K562 treated with DMSO at 1 percent for 48 hours (cell line): ENCODE results near the gene GPR42. TPM values are rescaled to one million over a fixed set of nuclear protein-coding genes. Genes with fewer than 3 reads are reported as not detected.

ENCODE experiments used
- total RNA-seq: library from RNA; unstranded; fragments of 300-600 nt; gene quantifications from 2 replicates; pipeline ENCODE4 v1.2.3, GENCODE V29; 2022; ENCODE audit warnings: low replicate concordance; ENCODE audit errors: extremely low read depth

Gene GPR42, protein sequence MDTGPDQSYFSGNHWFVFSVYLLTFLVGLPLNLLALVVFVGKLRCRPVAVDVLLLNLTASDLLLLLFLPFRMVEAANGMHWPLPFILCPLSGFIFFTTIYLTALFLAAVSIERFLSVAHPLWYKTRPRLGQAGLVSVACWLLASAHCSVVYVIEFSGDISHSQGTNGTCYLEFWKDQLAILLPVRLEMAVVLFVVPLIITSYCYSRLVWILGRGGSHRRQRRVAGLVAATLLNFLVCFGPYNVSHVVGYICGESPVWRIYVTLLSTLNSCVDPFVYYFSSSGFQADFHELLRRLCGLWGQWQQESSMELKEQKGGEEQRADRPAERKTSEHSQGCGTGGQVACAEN
- total RNA-seq: not detected in 2 replicates

DNA sequence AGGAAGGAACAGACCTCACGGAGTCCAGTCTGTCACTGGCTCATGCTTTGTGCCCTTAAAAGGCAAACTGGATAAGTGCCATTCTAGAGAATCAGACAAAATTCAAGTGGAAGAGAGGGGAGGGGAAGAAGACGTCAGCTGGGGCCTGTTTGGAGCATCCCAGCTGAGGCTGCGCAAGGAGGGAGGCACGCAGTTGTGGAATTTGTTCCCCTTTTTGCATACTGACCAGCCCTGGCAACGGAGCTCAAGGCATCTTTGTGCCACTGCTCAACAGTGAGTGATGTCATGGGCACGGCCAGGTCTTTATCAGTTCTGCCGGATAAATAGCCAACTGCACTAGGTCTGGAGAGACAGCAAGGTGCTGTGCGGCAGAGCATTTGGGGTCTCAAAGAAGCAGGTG, at the start of gene GPR42:
TSS of gene GPR42 (plus strand) at position 347 of the 400 bp plus-strand sequence. CDS start 292 bp downstream, outside the sequence.

DNA sequence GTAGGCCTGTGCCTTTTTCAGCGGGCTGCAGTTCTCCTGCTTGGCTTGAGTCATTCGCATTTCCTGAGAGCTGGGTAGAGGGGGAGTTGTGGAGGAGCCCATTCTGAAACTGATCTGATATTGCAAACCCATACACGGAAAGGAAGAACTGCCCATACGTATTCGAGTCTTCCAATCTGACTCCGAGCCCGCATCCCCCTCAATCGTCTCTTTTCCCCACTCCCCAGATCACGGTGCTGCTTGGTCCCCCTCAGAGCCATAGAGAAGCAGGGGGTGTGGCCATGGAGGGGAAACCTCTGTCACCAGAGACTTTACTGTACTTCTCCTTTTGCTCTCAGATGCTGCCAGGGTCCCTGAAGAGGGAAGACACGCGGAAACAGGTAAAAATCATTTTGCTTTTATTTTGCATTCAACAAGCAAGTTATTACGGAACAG, 42.0 kb upstream of the GPR42 start, which contains the start of gene CD22:
TSS of gene CD22 (plus strand) at position 337 of the 435 bp plus-strand sequence. CDS start 2,854 bp downstream, outside the sequence.

DNA sequence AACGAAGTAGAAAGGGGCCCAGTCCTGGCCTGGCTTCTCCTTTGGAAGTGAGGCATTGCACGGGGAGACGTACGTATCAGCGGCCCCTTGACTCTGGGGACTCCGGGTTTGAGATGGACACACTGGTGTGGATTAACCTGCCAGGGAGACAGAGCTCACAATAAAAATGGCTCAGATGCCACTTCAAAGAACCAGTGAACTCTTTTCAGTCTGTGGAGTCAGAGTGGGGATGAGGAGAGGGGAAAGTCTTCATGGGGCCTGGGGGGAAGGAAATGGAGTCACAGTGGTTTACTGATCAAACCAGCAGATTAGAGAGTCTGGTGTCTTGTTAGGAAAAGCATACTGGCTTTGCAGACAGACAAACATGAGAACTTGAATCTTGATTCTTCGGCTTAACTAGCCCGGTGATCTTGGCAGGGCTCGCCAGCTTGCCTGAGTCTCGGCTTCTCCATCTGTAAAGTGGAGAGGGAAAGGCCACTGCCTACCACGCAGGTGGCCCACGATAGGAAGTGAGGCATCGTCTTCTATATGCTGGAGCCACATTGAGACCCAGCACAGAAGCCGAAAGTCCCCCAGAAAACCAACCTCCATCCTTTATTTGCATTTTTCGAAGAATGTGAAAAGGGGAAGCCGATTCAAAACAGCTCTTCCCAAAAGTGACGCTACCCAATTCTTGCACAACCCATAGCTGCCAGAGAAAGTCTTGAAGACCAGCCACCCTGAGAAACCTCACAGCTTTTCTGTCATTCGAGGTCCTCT, 23.5 kb upstream of the GPR42 start, which contains the start of gene FFAR1:
TSS of gene FFAR1 (plus strand) at position 732 of the 759 bp plus-strand sequence. CDS start 3,650 bp downstream, outside the sequence.

DNA sequence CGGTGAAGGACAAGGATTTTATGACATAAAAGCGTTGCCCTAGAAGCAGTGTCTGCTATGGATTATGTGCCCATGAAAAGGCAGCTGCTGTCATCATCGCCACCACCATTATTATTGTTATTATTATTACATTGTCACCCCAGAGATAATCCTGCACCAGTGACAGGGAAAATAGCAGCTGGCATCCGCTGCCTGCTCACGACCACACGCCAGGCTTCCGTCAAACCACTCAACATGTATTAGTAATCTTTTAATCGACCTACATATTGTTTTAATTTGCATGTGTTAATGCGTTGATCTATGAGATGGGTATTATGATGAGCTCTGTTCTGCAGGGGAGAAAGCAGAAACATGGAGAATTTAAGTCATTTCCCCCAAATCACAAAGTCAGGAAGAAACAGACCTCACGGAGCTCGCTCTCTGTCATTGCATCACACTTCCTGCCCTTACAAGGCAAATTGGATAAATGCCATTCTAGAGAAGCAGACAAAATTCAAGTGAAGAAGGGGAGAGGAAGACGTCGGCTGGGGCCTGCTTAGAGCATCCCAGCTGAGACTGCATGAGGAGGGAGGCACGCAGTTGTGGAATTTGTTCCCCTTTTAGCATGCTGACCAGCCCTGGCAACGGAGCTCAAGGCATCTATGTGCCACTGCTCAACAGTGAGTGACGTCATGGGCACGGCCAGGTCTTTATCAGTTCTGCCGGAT, 12.8 kb upstream of the GPR42 start, which contains the start of gene FFAR3:
TSS of gene FFAR3 (plus strand) at position 594 of the 707 bp plus-strand sequence. CDS start 431 bp downstream, outside the sequence.

Other genes starting within 250 kb of the GPR42 start
- not detected in 2 replicates for gene LGI4, start 236.0 kb upstream of the GPR42 start, total RNA-seq
- gene FXYD1, start 232.2 kb upstream of the GPR42 start, total RNA-seq: not detected in 2 replicates
- not detected in 2 replicates for gene FXYD7, start 227.8 kb upstream of the GPR42 start, total RNA-seq
- gene FXYD5, start 216.3 kb upstream of the GPR42 start, total RNA-seq: 359 TPM in 1 of 2 replicates, not detected in the other
- gene FAM187B, start 142.3 kb upstream of the GPR42 start, total RNA-seq: not detected in 2 replicates
- gene LSR, start 122.1 kb upstream of the GPR42 start, total RNA-seq: not detected in 2 replicates
- not detected in 2 replicates for gene USF2, start 102.1 kb upstream of the GPR42 start, total RNA-seq
- not detected in 2 replicates for gene HAMP, start 88.5 kb upstream of the GPR42 start, total RNA-seq
- not detected in 2 replicates for gene MAG, start 78.9 kb upstream of the GPR42 start, total RNA-seq
- not detected in 2 replicates for gene CD22, start 41.9 kb upstream of the GPR42 start, total RNA-seq
- not detected in 2 replicates for gene FFAR1, start 23.2 kb upstream of the GPR42 start, total RNA-seq
- not detected in 2 replicates for gene FFAR3, start 12.6 kb upstream of the GPR42 start, total RNA-seq
- gene FFAR2, start 77.2 kb downstream of the GPR42 start, total RNA-seq: not detected in 2 replicates
- gene KRTDAP, start 119.4 kb downstream of the GPR42 start, total RNA-seq: not detected in 2 replicates
- gene DMKN, start 142.6 kb downstream of the GPR42 start, total RNA-seq: not detected in 2 replicates
- not detected in 2 replicates for gene SBSN, start 157.2 kb downstream of the GPR42 start, total RNA-seq
- not detected in 2 replicates for gene GAPDHS, start 162.4 kb downstream of the GPR42 start, total RNA-seq
- not detected in 2 replicates for gene TMEM147, start 174.6 kb downstream of the GPR42 start, total RNA-seq
- gene ATP4A, start 192.6 kb downstream of the GPR42 start, total RNA-seq: not detected in 2 replicates
- not detected in 2 replicates for gene PMIS2, start 215.1 kb downstream of the GPR42 start, total RNA-seq
- not detected in 2 replicates for gene HAUS5, start 241.7 kb downstream of the GPR42 start, total RNA-seq